RPMI7951 (cell line): ENCODE measurements around the gene MGRN1. TPM values are rescaled to one million over a fixed set of nuclear protein-coding genes. Genes with fewer than 3 reads are reported as not detected.
"Not testable (repeated sequence)": the region's sequence is repeated elsewhere in the genome, so short reads cannot be mapped to it uniquely, and the experiment has no call there.

ENCODE experiments used
- DNase-seq: peaks from one replicate; pipeline ENCODE4 v3.0.0-alpha.2; 2012; ENCODE audit warnings: low read depth
- total RNA-seq: library from RNA; depleted of rRNA; stranded (reverse); fragments of >200 nt; shearing (Covaris generic); gene quantifications from 2 replicates; pipeline ENCODE4 v1.2.3, GENCODE V29; 2014; rRNA removed

MGRN1 gene
- total RNA-seq, 1 experiment from 2014 or later = 18.3 TPM

DNA sequence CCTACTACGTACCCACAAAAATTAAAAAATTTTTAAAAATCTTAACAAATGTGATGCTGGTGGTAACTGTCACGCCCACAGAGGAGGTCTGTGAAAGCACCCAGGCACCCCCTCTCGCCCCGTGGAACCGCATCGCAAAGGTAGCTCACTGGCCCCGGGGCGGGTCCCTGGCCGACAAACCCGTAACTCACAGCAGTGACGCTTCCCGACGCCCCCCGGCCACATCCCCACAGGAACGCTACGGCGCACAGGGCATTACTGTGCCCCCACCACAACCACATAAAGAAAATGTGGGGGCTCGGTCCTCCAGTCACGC is 109.1 kb downstream of the MGRN1 start:
- no peak for DNase-seq

DNA sequence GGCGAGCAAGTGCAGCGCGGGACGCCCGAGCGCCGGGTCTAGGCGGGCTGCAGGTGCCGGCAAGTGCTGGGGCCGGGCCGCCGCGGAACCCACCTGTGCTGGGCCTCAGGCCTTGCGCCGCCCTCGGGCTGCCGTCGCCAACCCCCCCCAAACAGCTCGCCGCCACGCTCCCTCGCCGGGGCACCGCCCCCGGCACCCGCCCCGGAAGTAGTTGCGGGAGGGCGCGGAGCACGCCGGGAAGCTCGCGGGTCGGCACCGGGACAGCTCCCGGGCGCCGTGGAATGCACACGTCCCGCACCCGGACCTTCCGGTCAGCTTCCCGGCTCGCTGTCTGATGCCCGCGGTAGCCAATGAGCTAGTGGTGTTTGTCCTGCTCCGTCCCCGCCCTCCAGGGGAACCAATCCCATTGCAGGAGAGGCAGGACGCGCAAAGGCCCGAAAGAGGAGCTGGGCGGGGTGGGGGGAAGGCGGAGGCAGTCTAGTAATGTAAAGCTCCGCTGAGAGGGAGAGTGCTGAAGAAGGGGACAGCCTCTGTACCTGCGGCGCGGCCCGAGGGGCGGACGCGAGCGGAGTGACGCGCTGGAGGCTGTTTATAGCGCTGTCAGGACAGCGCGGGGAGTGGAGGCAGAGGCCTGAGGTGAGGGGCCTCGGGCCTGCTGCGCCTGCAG is 109.6 kb downstream of the MGRN1 start, which contains the start of the genes ANKS3 and DNAAF8:
Gene ANKS3 (minus strand): TSS at position 209 of the 667 bp plus-strand sequence. CDS start 4,122 bp downstream, outside the sequence.
Gene DNAAF8 (plus strand): TSS at position 475 of the 667 bp plus-strand sequence. CDS start 1,978 bp downstream, outside the sequence.
- peak; percentile 96 for DNase-seq

DNA sequence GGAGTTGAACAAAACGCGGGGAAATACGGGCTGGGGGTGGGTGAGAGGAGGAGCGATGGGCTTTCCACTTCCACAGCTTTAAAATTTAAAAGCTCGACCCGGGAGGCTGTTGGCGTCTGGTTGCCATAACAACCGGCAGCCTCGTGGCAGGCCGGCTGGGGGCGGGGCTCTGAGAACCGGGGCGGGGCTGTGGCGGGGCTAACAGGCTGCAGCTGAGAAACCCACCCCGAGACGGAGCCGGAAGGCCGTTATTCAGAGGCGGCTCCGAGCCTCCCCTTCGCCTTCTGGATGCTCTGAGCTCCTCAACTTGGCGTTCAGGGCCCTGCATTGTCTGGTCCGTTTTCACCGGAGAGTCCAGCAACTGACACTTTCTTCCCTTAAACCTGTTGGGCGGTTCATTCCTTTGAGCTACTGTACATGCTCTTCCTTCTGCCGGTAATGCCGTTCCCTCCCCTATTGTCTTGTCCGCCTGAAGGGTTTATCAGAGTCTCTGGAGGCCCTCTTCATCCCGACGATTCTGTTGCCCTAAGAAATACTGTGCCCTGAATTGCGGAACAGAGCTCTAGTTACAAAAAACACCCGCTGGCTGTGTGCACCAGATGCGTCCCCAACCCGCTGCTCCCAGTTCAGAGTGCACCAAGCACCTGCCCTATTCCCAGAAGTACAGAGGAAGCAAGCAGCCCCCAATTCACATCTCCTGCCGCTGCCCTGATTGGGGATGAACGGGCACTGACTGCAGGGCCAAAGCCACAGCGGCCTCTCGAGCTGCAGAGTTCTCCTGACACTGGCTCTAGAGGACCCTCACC is 110.3 kb downstream of the MGRN1 start:
- DNase-seq = peak; percentile 79

DNA sequence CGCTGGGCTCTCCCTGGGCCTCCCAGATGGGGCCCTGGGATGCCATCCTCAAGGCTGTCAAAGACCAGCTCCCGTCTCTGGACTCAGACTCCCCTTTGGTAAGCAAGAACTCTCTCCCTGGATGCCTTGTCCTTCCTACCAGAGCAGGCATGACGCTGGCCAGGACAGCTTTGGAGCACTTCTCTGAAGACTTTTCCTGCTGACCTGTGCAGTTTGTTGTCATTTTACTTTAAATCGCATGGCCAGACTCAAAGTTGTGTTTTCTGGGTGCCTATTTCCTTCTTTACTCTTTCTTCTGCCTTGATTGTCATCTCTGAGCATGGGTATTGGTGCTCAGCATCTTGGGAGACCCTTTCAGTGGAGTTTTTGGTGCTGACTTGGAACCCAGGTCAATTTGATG is 111.9 kb downstream of the MGRN1 start:
- no peak for DNase-seq

DNA sequence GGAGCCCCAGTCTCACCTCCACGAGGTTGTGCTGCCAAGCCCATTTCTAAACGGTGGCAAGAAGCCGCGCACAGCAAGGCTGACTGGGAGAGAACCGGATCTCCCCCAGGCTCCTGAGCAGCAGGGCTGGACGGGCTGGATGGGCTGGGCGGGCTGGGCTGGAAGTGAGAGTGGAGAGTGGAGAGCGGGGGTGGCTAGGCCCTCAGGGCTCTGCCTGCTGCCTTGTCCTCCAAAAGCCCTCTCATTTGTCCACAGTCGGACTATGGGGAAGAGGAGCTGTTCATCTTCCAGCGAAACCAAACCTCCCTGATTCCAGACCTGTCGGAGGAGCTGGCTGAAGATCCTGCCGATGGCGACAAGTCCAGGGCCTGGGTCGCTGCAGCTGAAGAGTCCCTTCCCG is 112.9 kb downstream of the MGRN1 start:
- no peak for DNase-seq

DNA sequence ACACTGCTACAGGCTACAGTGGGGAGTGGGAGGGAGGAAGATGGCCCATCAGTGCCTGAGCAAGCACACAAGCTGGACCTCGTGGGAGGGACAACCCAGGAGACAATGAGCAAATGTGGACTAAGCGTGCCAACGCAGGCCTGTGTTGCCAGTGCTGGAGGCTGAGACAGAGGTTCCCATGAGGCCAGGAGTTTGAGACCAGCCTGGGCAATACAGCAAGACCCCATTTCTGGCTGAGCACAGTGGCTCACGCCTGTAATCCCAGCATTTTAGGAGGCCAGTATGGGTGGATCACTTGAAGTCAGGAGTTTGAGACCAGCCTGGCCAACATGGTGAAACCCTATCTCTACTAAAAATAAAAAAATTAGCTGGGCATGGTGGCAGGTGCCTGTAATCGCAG is 113.7 kb downstream of the MGRN1 start:
- DNase-seq = not testable (repeated sequence)

Other genes with a start within 250 kb of the MGRN1 start
- gene CORO7, start 208.2 kb upstream of the MGRN1 start, total RNA-seq = 13.8 and 18.9 TPM in 2 replicates
- gene DNAJA3, start 199.0 kb upstream of the MGRN1 start, total RNA-seq = 38.6 and 44.0 TPM in 2 replicates
- gene NMRAL1, start 150.2 kb upstream of the MGRN1 start, total RNA-seq = 48.4 and 66.5 TPM in 2 replicates
- 39.8 and 44.8 TPM in 2 replicates for gene HMOX2, start 148.4 kb upstream of the MGRN1 start, total RNA-seq
- 0.78 and 1.1 TPM in 2 replicates for gene CDIP1, start 86.1 kb upstream of the MGRN1 start, total RNA-seq
- gene C16orf96, start 68.5 kb upstream of the MGRN1 start, total RNA-seq = not detected in 2 replicates
- gene UBALD1, start 9.9 kb upstream of the MGRN1 start, total RNA-seq = 3.3 and 4.7 TPM in 2 replicates
- gene NUDT16L1, start 68.7 kb downstream of the MGRN1 start, total RNA-seq = 28.7 and 45.3 TPM in 2 replicates
- gene ANKS3, start 109.4 kb downstream of the MGRN1 start, total RNA-seq = 8.9 and 10.6 TPM in 2 replicates
- gene DNAAF8, start 109.7 kb downstream of the MGRN1 start, total RNA-seq = 0.36 and 0.49 TPM in 2 replicates
- 5.2 and 5.4 TPM in 2 replicates for gene ZNF500, start 142.3 kb downstream of the MGRN1 start, total RNA-seq
- not detected in 2 replicates for gene SEPTIN12, start 163.5 kb downstream of the MGRN1 start, total RNA-seq
- not detected in 2 replicates for gene SMIM22, start 170.5 kb downstream of the MGRN1 start, total RNA-seq
- gene ROGDI, start 177.8 kb downstream of the MGRN1 start, total RNA-seq = 13.1 and 16.9 TPM in 2 replicates
- gene GLYR1, start 222.5 kb downstream of the MGRN1 start, total RNA-seq = 17.8 and 21.4 TPM in 2 replicates
- 16.5 and 19.7 TPM in 2 replicates for gene UBN1, start 222.7 kb downstream of the MGRN1 start, total RNA-seq